Fibroblast of peridontal ligament (primary cell): Measurements from ENCODE around the gene DPYSL3.
A peak's percentile ranks its signal among the peaks of the same experiment; 100 is the strongest.
"Not testable (repeated sequence)": the region's sequence is repeated elsewhere in the genome, so short reads cannot be mapped to it uniquely, and the experiment has no call there.

Source experiments
- DNase-seq: peaks from one replicate; pipeline ENCODE4 v3.0.0-alpha.2; 2010; ENCODE audit errors: extremely low read depth

DPYSL3 gene

DNA sequence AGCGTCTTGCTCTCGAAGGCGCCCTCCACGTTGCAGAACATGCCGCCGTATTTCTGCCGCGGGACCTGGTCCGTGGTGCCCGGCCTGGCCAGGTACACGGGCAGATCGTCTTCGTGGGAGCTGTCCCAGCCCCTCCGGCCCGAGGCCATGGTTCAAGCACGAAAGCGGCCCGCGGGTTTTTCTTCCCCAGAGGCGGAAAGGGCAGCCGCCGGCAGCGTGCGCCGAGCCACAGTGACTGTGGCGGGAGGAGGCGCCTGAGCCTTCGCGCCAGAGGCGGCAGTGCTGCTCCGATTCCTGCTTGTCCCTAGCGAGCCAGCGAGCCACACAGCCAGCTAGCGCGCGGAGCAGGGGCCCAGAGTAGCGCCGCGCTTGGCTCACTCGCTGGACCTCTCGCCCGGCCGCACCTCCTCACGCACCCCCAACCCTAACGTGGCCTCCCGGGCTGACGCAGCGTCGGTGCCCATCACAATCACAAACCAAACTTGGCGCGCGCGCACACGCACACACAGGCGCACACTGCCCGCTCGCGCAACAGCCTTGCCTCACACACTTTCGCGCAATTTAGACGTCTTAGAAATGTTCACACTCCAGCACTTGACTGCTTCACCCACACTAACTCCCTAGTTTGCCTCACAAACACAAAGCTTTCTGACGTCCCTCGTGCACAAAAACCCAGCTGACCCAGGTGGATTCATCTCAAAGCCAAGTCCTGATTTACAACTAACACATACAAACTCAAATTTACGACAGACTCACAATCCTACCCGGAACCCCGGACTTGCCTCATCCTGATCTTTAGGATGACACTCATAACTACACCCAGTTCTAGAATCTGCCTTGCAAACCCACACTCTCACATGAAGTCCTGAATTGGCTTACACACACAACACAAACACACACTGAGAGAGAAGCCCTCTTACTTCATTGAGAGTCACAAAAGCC, at the start of gene DPYSL3:
DPYSL3 (minus strand) TSS at position 359 of the 942 bp plus-strand sequence; CDS start at position 149, 210 bp downstream.
- DNase-seq, result peak; percentile 79

DNA sequence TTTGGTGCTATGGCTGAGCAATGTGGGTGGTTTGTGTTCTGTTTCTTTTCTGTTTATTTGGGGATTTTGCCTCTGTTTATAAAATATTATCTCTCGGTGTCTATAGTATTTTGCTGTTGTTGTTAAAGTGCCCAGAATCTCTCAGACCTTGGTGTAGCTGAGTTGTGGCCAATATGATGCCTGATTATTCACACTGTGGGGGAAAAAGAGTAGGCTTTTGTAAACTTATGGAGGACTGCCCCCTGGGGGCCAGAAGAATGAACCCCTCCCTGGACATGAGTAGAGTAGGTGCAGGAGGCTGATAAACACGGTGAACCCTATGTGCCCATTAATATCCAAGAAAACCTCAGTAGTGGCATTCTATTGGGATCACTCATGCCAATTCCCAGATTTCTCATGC, 49.0 kb upstream of the DPYSL3 start:
- peak; percentile 87 for DNase-seq

- DNase-seq, result peak; percentile 62
Measured at GRCh38 chr5:147557876-147558745, 48.2 kb upstream of the DPYSL3 start.

GRCh38 chr5:147555176-147555575, 45.3 kb upstream of the DPYSL3 start:
- DNase-seq, result no peak

DNA sequence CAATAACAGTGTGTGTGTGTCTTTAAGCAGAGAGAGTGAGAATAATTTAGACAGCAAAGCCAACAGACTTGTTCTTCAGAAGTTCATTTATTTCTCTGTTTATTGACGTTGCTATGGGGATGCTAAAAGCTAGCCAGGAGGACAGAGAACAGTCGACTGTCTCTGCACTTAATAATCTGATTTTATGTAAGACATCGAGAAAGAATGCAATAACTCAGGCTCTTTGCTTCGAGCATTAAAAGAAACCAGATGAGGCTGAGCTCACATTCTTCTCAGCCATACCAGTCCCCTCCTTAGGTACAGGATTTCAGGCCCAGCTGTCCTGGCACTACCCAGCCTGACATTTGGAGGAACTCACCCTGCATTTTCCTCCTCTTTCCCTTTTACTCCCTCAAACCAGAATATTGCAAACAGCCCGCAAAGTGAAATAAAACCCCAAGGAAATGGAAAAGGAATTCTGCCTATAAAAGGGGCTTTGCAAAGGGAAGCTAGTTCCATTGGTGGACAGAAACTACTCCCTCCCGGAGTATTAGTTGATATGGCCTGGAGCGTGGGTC, 44.5 kb upstream of the DPYSL3 start:
- peak; percentile 96 for DNase-seq

GRCh38 chr5:147553817-147554216, 43.9 kb upstream of the DPYSL3 start:
- not testable (repeated sequence) for DNase-seq

- DNase-seq, result no peak
Measured at GRCh38 chr5:147552897-147553296, 43.0 kb upstream of the DPYSL3 start.

DNA sequence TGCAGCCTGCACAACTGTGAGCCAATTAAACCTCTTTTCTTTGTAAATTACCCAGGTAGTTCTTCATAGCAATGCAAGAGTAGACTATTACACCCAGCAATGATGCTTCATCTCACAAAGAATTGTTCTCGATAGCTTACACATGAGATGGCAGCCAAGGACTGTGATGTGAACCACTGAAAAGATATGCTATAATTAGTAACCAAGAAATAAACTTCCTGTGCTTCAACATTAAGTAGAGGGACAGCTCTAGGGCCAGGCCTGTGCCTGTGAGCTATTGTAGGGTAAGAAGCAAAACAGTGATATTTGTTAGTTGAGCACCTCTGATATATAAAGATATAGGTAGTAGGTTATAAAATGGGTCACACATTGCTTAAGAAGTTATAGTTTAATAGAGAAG, 41.8 kb upstream of the DPYSL3 start:
- no peak for DNase-seq

GRCh38 chr5:147547730-147548129, 37.9 kb upstream of the DPYSL3 start:
- no peak for DNase-seq

GRCh38 chr5:147544556-147544955, 34.7 kb upstream of the DPYSL3 start:
- no peak for DNase-seq

- peak; percentile 60 for DNase-seq
Measured at GRCh38 chr5:147539053-147539452, 29.2 kb upstream of the DPYSL3 start.

DNA sequence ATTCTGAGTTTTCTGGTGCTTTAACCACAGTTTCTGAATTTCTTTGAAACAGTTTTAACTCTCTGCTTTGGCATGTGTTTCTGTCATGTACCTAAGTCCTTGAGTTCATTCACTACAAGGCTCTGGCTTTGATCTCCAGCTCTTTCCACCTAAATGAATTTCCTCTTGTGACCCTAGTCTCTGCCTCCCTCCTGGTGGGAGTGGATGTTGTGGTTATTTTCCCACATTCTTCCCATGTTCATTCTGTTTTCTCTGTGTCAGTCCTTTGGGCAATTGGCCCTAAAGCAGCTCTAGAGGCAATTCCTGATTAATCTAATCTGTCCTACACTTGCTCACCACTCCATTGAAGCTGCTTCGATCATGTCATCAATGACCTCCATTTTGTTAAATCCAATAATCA, 28.4 kb upstream of the DPYSL3 start:
- DNase-seq, result no peak

GRCh38 chr5:147534172-147534951, 24.5 kb upstream of the DPYSL3 start:
- DNase-seq, result peak; percentile 90

GRCh38 chr5:147532156-147532555, 22.3 kb upstream of the DPYSL3 start:
- DNase-seq, result no peak

GRCh38 chr5:147530530-147531389, 20.9 kb upstream of the DPYSL3 start:
- peak; percentile 91 for DNase-seq

DNA sequence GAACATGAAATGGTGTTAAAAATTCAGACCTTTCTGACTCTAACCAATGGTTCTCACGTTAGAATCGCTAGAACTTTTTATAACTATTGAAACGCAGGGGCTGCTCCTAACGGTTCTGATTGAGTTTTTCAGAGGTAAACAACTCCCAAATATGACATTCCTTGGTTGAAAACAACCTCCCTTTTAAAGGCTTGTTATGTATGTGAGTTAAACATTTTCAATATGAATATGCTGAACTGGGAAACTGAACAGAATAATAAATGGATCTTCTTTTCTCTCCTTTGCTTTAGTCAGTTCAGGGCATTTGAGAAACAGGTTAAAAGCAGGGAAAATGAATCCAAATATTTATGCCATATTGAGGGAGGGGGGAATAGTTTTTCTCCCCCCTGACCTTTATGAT, 13.2 kb upstream of the DPYSL3 start:
- DNase-seq, result no peak

GRCh38 chr5:147522435-147522834, 12.6 kb upstream of the DPYSL3 start:
- no peak for DNase-seq

- no peak for DNase-seq
Measured at GRCh38 chr5:147520450-147520849, 10.6 kb upstream of the DPYSL3 start.

DNA sequence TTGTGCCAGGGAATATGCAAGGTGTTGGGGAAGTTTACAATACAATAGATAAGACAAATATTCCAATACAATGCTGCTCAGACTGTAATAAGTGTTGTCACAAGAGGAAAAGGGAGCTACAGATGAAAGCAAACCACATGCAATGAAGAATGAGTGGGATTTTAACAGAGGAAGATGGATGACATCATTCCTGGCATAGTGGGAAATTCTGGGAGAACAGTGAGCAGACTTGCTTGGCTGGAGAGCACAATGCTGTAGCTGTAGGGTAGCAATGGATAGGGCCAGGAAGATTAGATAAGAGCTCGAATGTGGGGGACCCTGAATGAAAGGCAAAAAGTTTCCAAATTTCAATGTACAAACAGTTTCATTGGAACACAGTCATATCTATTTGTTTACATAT, 9.5 kb upstream of the DPYSL3 start:
- DNase-seq, result peak; percentile 18

DNA sequence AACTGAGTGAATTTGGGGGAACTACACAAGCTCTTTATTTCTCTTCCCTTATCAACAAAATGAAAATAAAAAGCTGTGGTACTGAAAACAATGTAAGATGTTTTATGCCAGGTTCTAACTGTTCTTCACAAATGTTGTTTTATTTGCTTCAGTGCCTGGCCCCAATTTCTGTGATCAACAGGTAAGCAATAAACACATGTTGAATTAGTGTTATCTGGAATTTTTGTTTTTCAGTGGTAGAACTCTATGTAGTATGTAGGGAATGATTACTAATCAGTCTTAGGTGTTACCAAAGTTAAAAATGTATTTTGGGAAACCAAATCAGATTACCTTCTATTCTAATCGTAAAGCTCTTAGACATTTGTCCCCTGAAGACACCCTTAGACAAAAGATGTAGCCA, 7.5 kb upstream of the DPYSL3 start:
- DNase-seq, result no peak
